ENCODE data around the gene TCEANC2.
"Not testable (repeated sequence)": the region's sequence is repeated elsewhere in the genome, so short reads cannot be mapped to it uniquely, and the experiment has no call there.

Gene TCEANC2

GRCh38 chr1:54028306-54029251, 24.8 kb upstream of the TCEANC2 start:
- no peak for TF ChIP-seq CTCF (IDR thresholded peaks at IDR 0.05; ENCODE audit: low read depth, low read length, missing control alignments)
- DNase-seq (ENCODE audit: low read depth): no peak
- H3K4me3 ChIP-seq (ENCODE audit: low read depth, low read length): no peak overlapping the region

GRCh38 chr1:54037476-54037875, 15.9 kb upstream of the TCEANC2 start:
- no peak overlapping the region for H3K4me3 ChIP-seq (ENCODE audit: low read depth, low read length)
- TF ChIP-seq CTCF (IDR thresholded peaks at IDR 0.05; ENCODE audit: low read depth, low read length, missing control alignments): no peak
- no peak for DNase-seq (ENCODE audit: low read depth)

- H3K4me3 ChIP-seq (ENCODE audit: low read depth, low read length): no peak overlapping the region
- no peak for DNase-seq (ENCODE audit: low read depth)
- no peak for TF ChIP-seq CTCF (IDR thresholded peaks at IDR 0.05; ENCODE audit: low read depth, low read length, missing control alignments)
Measured at GRCh38 chr1:54041806-54042205, 11.6 kb upstream of the TCEANC2 start.

GRCh38 chr1:54045496-54045895, 7.9 kb upstream of the TCEANC2 start:
- no peak for DNase-seq (ENCODE audit: low read depth)
- H3K4me3 ChIP-seq (ENCODE audit: low read depth, low read length): no peak overlapping the region
- TF ChIP-seq CTCF (IDR thresholded peaks at IDR 0.05; ENCODE audit: low read depth, low read length, missing control alignments): no peak

GRCh38 chr1:54046671-54047383, 6.6 kb upstream of the TCEANC2 start:
- H3K4me3 ChIP-seq (ENCODE audit: low read depth, low read length): no peak overlapping the region
- no peak for TF ChIP-seq CTCF (IDR thresholded peaks at IDR 0.05; ENCODE audit: low read depth, low read length, missing control alignments)
- DNase-seq (ENCODE audit: low read depth): no peak

GRCh38 chr1:54047384-54048305, 5.8 kb upstream of the TCEANC2 start:
- no peak overlapping the region for H3K4me3 ChIP-seq (ENCODE audit: low read depth, low read length)
- DNase-seq (ENCODE audit: low read depth): no peak
- TF ChIP-seq CTCF (IDR thresholded peaks at IDR 0.05; ENCODE audit: low read depth, low read length, missing control alignments): no peak

GRCh38 chr1:54050435-54050834, 3.0 kb upstream of the TCEANC2 start:
- H3K4me3 ChIP-seq (ENCODE audit: low read depth, low read length); DNase-seq (ENCODE audit: low read depth): not testable (repeated sequence)

All from GM12864 (cell line).